Measurements from ENCODE around the gene ITPR2.

- TF ChIP-seq, protein P1, sequence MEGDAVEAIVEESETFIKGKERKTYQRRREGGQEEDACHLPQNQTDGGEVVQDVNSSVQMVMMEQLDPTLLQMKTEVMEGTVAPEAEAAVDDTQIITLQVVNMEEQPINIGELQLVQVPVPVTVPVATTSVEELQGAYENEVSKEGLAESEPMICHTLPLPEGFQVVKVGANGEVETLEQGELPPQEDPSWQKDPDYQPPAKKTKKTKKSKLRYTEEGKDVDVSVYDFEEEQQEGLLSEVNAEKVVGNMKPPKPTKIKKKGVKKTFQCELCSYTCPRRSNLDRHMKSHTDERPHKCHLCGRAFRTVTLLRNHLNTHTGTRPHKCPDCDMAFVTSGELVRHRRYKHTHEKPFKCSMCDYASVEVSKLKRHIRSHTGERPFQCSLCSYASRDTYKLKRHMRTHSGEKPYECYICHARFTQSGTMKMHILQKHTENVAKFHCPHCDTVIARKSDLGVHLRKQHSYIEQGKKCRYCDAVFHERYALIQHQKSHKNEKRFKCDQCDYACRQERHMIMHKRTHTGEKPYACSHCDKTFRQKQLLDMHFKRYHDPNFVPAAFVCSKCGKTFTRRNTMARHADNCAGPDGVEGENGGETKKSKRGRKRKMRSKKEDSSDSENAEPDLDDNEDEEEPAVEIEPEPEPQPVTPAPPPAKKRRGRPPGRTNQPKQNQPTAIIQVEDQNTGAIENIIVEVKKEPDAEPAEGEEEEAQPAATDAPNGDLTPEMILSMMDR (conservative IDR thresholded peaks at IDR 0.05) = no peak
- TF ChIP-seq EZH2 (IDR thresholded peaks at IDR 0.05; ENCODE audit: low read depth) = no peak
Measured at GRCh38 chr12:26340649-26341048, 492.3 kb downstream of the ITPR2 start.

Measured in PC-9 (cell line).